NCI-H2196 treated with DMSO at 0.1 percent for 48 hours (cell line): Measurements from ENCODE around the gene PRKN.

Experiments used
- DNase-seq: peaks from one replicate; lab custom pipeline; 2025; ENCODE audit not compliant: unreplicated experiment; lab: John Stamatoyannopoulos, UW

The PRKN gene

GRCh38 chr6:161584621-161585340 lies 1142.8 kb downstream of the PRKN start:
- DNase-seq = no peak

GRCh38 chr6:161584051-161584450 lies 1143.5 kb downstream of the PRKN start:
- no peak for DNase-seq

- DNase-seq = no peak
These were observed 1144.0 kb downstream of the PRKN start for GRCh38 chr6:161583584-161583983.

- DNase-seq = no peak
These were observed 1149.1 kb downstream of the PRKN start for GRCh38 chr6:161578478-161578877.

- DNase-seq = no peak
These were observed 1151.9 kb downstream of the PRKN start for GRCh38 chr6:161575523-161576254.

- DNase-seq = no peak
These were observed 1158.6 kb downstream of the PRKN start for GRCh38 chr6:161568885-161569456.

GRCh38 chr6:161564952-161565351 lies 1162.6 kb downstream of the PRKN start:
- no peak for DNase-seq

- DNase-seq = no peak
These were observed 1165.7 kb downstream of the PRKN start for GRCh38 chr6:161561908-161562307.

- no peak for DNase-seq
These were observed 1170.0 kb downstream of the PRKN start for GRCh38 chr6:161557333-161558107.

GRCh38 chr6:161554883-161555282 lies 1172.7 kb downstream of the PRKN start:
- no peak for DNase-seq

GRCh38 chr6:161549977-161550655 lies 1177.5 kb downstream of the PRKN start:
- no peak for DNase-seq

- no peak for DNase-seq
These were observed 1178.8 kb downstream of the PRKN start for GRCh38 chr6:161548713-161549296.

- no peak for DNase-seq
These were observed 1179.9 kb downstream of the PRKN start for GRCh38 chr6:161547617-161548016.

- DNase-seq = no peak
These were observed 1180.9 kb downstream of the PRKN start for GRCh38 chr6:161546632-161547031.

GRCh38 chr6:161545741-161546140 lies 1181.8 kb downstream of the PRKN start:
- no peak for DNase-seq

GRCh38 chr6:161544801-161545480 lies 1182.6 kb downstream of the PRKN start:
- no peak for DNase-seq

- no peak for DNase-seq
These were observed 1183.8 kb downstream of the PRKN start for GRCh38 chr6:161543684-161544309.

- DNase-seq = no peak
These were observed 1185.1 kb downstream of the PRKN start for GRCh38 chr6:161542346-161542980.

- DNase-seq = no peak
These were observed 1187.0 kb downstream of the PRKN start for GRCh38 chr6:161540532-161540931.
